KG1 (cell line): ENCODE measurements around the gene ZFR2.
"Not testable (repeated sequence)": the region's sequence is repeated elsewhere in the genome, so short reads cannot be mapped to it uniquely, and the experiment has no call there.

ENCODE experiments used
- DNase-seq: peaks from one replicate; lab custom pipeline; 2025; lab: John Stamatoyannopoulos, UW

ZFR2 gene

GRCh38 chr19:3836887-3837286, 32.0 kb downstream of the ZFR2 start:
- DNase-seq: no peak

GRCh38 chr19:3835055-3835435, 33.8 kb downstream of the ZFR2 start:
- DNase-seq: no peak

- no peak for DNase-seq
These were observed 34.3 kb downstream of the ZFR2 start for GRCh38 chr19:3834349-3835054.

- no peak for DNase-seq
These were observed 35.1 kb downstream of the ZFR2 start for GRCh38 chr19:3833578-3834348.

GRCh38 chr19:3832001-3832400, 36.8 kb downstream of the ZFR2 start:
- DNase-seq: no peak

GRCh38 chr19:3831601-3832000, 37.2 kb downstream of the ZFR2 start:
- DNase-seq: no peak

- DNase-seq: no peak
These were observed 37.9 kb downstream of the ZFR2 start for GRCh38 chr19:3830621-3831589.

GRCh38 chr19:3827306-3827705, 41.5 kb downstream of the ZFR2 start:
- DNase-seq: no peak

- DNase-seq: no peak
These were observed 42.7 kb downstream of the ZFR2 start for GRCh38 chr19:3826163-3826562.

GRCh38 chr19:3825286-3825956, 43.4 kb downstream of the ZFR2 start:
- DNase-seq: no peak

GRCh38 chr19:3823350-3823713, 45.5 kb downstream of the ZFR2 start:
- no peak for DNase-seq

- DNase-seq: no peak
These were observed 46.0 kb downstream of the ZFR2 start for GRCh38 chr19:3822683-3823349.

GRCh38 chr19:3821857-3822364, 46.9 kb downstream of the ZFR2 start:
- no peak for DNase-seq

- no peak for DNase-seq
These were observed 47.7 kb downstream of the ZFR2 start for GRCh38 chr19:3821156-3821555.

- no peak for DNase-seq
These were observed 48.8 kb downstream of the ZFR2 start for GRCh38 chr19:3819989-3820388.

- no peak for DNase-seq
These were observed 49.9 kb downstream of the ZFR2 start for GRCh38 chr19:3818918-3819317.

- DNase-seq: no peak
These were observed 50.4 kb downstream of the ZFR2 start for GRCh38 chr19:3818466-3818865.

- DNase-seq: no peak
These were observed 51.1 kb downstream of the ZFR2 start for GRCh38 chr19:3817761-3818160.

GRCh38 chr19:3816566-3817218, 52.1 kb downstream of the ZFR2 start:
- no peak for DNase-seq

GRCh38 chr19:3816148-3816547, 52.7 kb downstream of the ZFR2 start:
- DNase-seq: not testable (repeated sequence)

- DNase-seq: no peak
These were observed 54.2 kb downstream of the ZFR2 start for GRCh38 chr19:3814648-3815047.
